GM21515 (cell line): ENCODE data around the gene PLK3.

ENCODE experiments used
- ATAC-seq: cut with Tn5 transposase; IDR thresholded peaks from one replicate; pipeline ENCODE4 v1.9.1; 2021; ENCODE audit not compliant: unreplicated experiment

The PLK3 gene

DNA sequence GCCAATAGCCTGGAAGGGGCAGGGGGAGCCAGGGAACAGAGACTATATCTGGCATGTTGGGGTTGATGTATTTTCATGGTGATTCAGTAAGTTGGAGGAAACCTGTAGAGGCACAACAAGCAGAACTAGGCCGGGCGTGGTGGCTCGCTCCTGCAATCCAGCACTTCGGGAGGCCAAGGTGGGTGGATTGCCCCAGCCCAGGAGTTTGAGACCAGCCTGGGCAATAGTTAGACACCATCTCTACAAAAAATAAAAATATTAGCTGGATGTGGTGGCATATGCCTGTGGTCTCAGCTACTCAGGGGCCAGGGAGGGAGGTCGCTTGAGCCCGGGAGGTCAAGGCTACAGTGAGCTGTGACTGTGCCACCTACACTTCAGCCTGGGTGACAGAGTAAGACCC, 53.0 kb downstream of the PLK3 start:
- no peak for ATAC-seq

DNA sequence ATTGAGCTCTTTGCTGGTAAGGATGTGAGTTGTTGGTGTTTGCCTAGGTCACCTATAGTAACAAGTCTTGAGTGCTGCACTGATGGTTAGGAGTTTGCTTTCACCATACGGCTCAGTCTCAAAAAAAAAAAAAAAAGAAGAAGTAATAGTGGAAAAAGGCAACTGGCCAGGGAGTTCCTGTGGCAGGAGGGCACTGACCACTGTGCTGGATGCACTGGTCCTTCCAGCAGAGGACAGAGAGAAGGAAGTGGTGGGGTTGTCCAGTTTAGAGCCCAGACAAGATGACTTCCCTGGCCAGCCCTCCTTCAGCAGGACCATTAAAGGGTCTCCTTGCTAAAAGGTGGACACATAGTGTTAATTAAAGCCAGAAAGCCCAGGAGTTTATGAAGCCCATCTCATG, 54.8 kb downstream of the PLK3 start:
- no peak for ATAC-seq
